HepG2 (cell line): ENCODE results near the gene LPXN. TPM values are rescaled to one million over a fixed set of nuclear protein-coding genes. Genes with fewer than 3 reads are reported as not detected.
A peak's percentile ranks its signal among the peaks of the same experiment; 100 is the strongest.

Source experiments
- ARID2 ChIP-seq: sonication (generic); formaldehyde crosslinking; IDR thresholded peaks from 2 replicates; pipeline ENCODE4 v1.8.1; 2022; ENCODE audit warnings: mild to moderate bottlenecking, missing genetic modification reagents, borderline replicate concordance
- EZH2 ChIP-seq: conservative IDR thresholded peaks from 2 replicates; pipeline ENCODE4 v1.6.1; 2012; ENCODE audit warnings: mild to moderate bottlenecking, low read depth, low read length, moderate library complexity
- FOXC1 ChIP-seq: sonication (generic); formaldehyde crosslinking; IDR thresholded peaks from 2 replicates; pipeline ENCODE4 v1.8.0; 2022; ENCODE audit warnings: mild to moderate bottlenecking, missing genetic modification reagents, borderline replicate concordance
- HDAC2 ChIP-seq: sonication (generic); formaldehyde crosslinking; IDR thresholded peaks from 2 replicates; pipeline ENCODE4 v1.4.0; 2020; ENCODE audit warnings: missing genetic modification reagents
- HMGA1 ChIP-seq: sonication (generic); formaldehyde crosslinking; conservative IDR thresholded peaks from 2 replicates; pipeline ENCODE4 v1.4.0; 2020; ENCODE audit warnings: missing genetic modification reagents
- ISX ChIP-seq: sonication (generic); formaldehyde crosslinking; conservative IDR thresholded peaks from 2 replicates; pipeline ENCODE4 v1.5.0; 2020; ENCODE audit warnings: missing genetic modification reagents
- KMT2B ChIP-seq: IDR thresholded peaks from 2 replicates; pipeline ENCODE4 v1.6.1; 2016; ENCODE audit warnings: missing genetic modification reagents, missing compliant biosample characterization
- MAZ ChIP-seq, 2 experiments: sonication (generic) in 1 of 2; formaldehyde crosslinking in 1 of 2; IDR thresholded peaks; 2 replicates each; pipeline versions ENCODE4 v1.5.0 to v1.6.1; 2012 to 2020; ENCODE audit warnings: low read depth in 2 of 2, mild to moderate bottlenecking in 2 of 2, borderline replicate concordance in 1 of 2, improper control_type of control experiment in 1 of 2, low read length in 1 of 2, missing genetic modification reagents in 1 of 2, moderate library complexity in 1 of 2
- MBD4 ChIP-seq: IDR thresholded peaks from 2 replicates; pipeline ENCODE4 v1.6.1; 2012; ENCODE audit warnings: low read length, inconsistent platforms, borderline replicate concordance
- MED1 ChIP-seq: sonication (generic); formaldehyde crosslinking; IDR thresholded peaks from 2 replicates; pipeline ENCODE4 v1.4.0; 2020; ENCODE audit warnings: missing genetic modification reagents
- RERE ChIP-seq: IDR thresholded peaks from 2 replicates; pipeline ENCODE4 v1.6.1; 2016; ENCODE audit warnings: low read depth, missing genetic modification reagents, missing compliant biosample characterization
- REXO4 ChIP-seq: sonication (generic); formaldehyde crosslinking; IDR thresholded peaks from 2 replicates; pipeline ENCODE4 v1.8.0; 2022; ENCODE audit warnings: missing genetic modification reagents, mild to moderate bottlenecking, borderline replicate concordance
- SKI ChIP-seq: fragments of 450-650 bp; IDR thresholded peaks from one replicate; pipeline ENCODE4 v1.6.1; 2018; ENCODE audit warnings: mild to moderate bottlenecking; ENCODE audit not compliant: partially characterized antibody
- SNRNP70 ChIP-seq: fragments of 200-400 bp; formaldehyde crosslinking; IDR thresholded peaks from 2 replicates; pipeline ENCODE4 v1.6.1; 2017; ENCODE audit warnings: mild to moderate bottlenecking, low read depth, low read length, moderate library complexity
- STAG1 ChIP-seq: sonication (generic); formaldehyde crosslinking; IDR thresholded peaks from 2 replicates; pipeline ENCODE4 v1.4.0; 2020; ENCODE audit warnings: missing genetic modification reagents
- STAT5B ChIP-seq: sonication (generic); formaldehyde crosslinking; IDR thresholded peaks from 2 replicates; pipeline ENCODE4 v1.4.0; 2020; ENCODE audit warnings: missing genetic modification reagents
- TAF15 ChIP-seq: fragments of 200-400 bp; formaldehyde crosslinking; IDR thresholded peaks from one replicate; pipeline ENCODE4 v1.6.1; 2018; ENCODE audit warnings: mild to moderate bottlenecking, low read depth, low read length; ENCODE audit not compliant: poor library complexity, severe bottlenecking
- ZFP1 ChIP-seq: IDR thresholded peaks from 2 replicates; pipeline ENCODE4 v1.6.1; 2016
- ZMYM3 ChIP-seq: sonication (generic); formaldehyde crosslinking; IDR thresholded peaks from 2 replicates; pipeline ENCODE4 v1.5.1; 2020; ENCODE audit warnings: mild to moderate bottlenecking, missing genetic modification reagents
- ZNF317 ChIP-seq: sonication (generic); formaldehyde crosslinking; IDR thresholded peaks from 2 replicates; pipeline ENCODE4 v1.5.0; 2020; ENCODE audit warnings: mild to moderate bottlenecking, missing genetic modification reagents
- ZNF331 ChIP-seq: sonication (generic); formaldehyde crosslinking; IDR thresholded peaks from 2 replicates; pipeline ENCODE4 v1.4.0; 2020; ENCODE audit warnings: missing genetic modification reagents
- ZNF619 ChIP-seq: sonication (generic); formaldehyde crosslinking; IDR thresholded peaks from 2 replicates; pipeline ENCODE4 v1.4.0; 2020; ENCODE audit warnings: mild to moderate bottlenecking, missing genetic modification reagents
- ZNF644 ChIP-seq: IDR thresholded peaks from 2 replicates; pipeline ENCODE4 v1.6.1; 2016; ENCODE audit warnings: low read depth
- ZNF775 ChIP-seq: sonication (generic); formaldehyde crosslinking; IDR thresholded peaks from 2 replicates; pipeline ENCODE4 v1.4.0; 2020; ENCODE audit warnings: missing genetic modification reagents, mild to moderate bottlenecking, moderate library complexity, borderline replicate concordance
- ZSCAN12 ChIP-seq: sonication (generic); formaldehyde crosslinking; IDR thresholded peaks from 2 replicates; pipeline ENCODE4 v1.9.0; 2021; ENCODE audit warnings: mild to moderate bottlenecking, missing genetic modification reagents
- polyA plus RNA-seq, 8 experiments: library from polyadenylated mRNA; depleted of rRNA in 3 of 8; stranded (reverse) in 7 of 8; unstranded in 1 of 8; fragments of >200 nt; fragmentation: Illumina TruSeq in 4 of 8; extraction: Trizol in 4 of 8; gene quantifications; 2 replicates each; pipeline versions ENCODE4 v1.2.1 to v1.2.3, GENCODE V29; 2011 to 2016; ENCODE audit warnings: low read depth in 4 of 8, missing spikeins in 1 of 8, mixed read lengths in 1 of 8; ENCODE audit not compliant: insufficient read depth in 1 of 8
- total RNA-seq, 5 experiments: library from RNA; depleted of rRNA; stranded (reverse); fragments of >200 nt; fragmentation: Illumina TruSeq; extraction: Trizol; gene quantifications; 2 replicates each; pipeline ENCODE4 v1.2.3, GENCODE V29; 2016; ENCODE audit warnings: low read depth in 1 of 5
- TF ChIP-seq, protein P1 (sequence below): sonication (generic); formaldehyde crosslinking; IDR thresholded peaks from 2 replicates; pipeline ENCODE4 v1.4.0; 2020; ENCODE audit warnings: mild to moderate bottlenecking, missing genetic modification reagents
- TF ChIP-seq, protein P2 (sequence below): IDR thresholded peaks from 2 replicates; pipeline ENCODE4 v1.6.1; 2016; ENCODE audit warnings: mild to moderate bottlenecking, missing biosample characterization, missing genetic modification reagents

LPXN gene
- total and polyA plus RNA-seq, 2 of the 13 experiments (the other 11 are each of a cell fraction or from before 2014, with no cell fraction given), result 1.7 to 3.5 TPM

DNA sequence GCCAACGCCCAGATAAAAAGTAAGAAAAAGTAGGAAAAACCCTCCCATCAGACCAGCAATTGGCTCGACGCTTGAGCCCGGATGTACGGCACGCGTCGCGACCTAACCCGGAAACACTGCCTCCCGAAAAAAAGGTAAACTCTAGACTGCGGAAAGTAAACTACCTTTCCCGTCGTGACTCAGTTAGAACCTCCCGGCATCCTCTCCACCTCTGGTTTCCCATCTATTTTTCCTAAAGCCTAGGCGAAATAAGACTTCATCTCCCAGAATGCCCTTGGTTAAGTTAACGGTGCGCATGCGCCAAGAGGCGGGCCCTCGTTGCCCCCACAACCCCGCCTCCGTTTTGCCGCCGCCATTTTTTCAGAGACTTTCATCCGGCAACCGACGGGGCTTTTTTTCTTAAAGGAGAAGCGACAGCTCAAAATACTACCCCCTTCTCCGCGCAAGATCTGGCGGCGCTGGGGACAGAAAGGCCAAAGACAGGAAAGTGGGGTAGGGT, 2.5 kb upstream of the LPXN start (continued):
- TF ChIP-seq MAZ (IDR thresholded peaks at IDR 0.05; ENCODE audit: borderline replicate concordance, low read depth, low read length) (no peak), MAZ (CRISPR knock-in tag; IDR thresholded peaks at IDR 0.05; ENCODE audit: low read depth) (no peak), HMGA1 (CRISPR knock-in tag) (no peak), ZNF619 (no peak), STAT5B (CRISPR knock-in tag) (no peak), ARID2 (no peak), ZNF331 (CRISPR knock-in tag) (no peak), HDAC2 (CRISPR knock-in tag) (no peak), MBD4 (no peak), REXO4 (no peak), ZNF644 (CRISPR knock-in tag) (no peak), MED1 (CRISPR knock-in tag) (no peak), SKI (no peak), ZNF317 (CRISPR knock-in tag) (no peak), TAF15 (no peak), ZSCAN12 (CRISPR knock-in tag) (no peak), KMT2B (CRISPR knock-in tag) (no peak), STAG1 (CRISPR knock-in tag) (no peak), ZMYM3 (no peak), FOXC1 (CRISPR knock-in tag) (no peak), EZH2 (no peak), RERE (no peak), ZNF775 (CRISPR knock-in tag) (no peak), SNRNP70 (no peak), ISX (CRISPR knock-in tag) (0 out of 2 replicates have a peak, but pooled peaks have one; percentile 1), ZFP1 (CRISPR knock-in tag) (no peak)
- TF ChIP-seq, protein P1, sequence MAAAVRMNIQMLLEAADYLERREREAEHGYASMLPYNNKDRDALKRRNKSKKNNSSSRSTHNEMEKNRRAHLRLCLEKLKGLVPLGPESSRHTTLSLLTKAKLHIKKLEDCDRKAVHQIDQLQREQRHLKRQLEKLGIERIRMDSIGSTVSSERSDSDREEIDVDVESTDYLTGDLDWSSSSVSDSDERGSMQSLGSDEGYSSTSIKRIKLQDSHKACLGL (CRISPR knock-in tag), result no peak
- TF ChIP-seq, protein P2, sequence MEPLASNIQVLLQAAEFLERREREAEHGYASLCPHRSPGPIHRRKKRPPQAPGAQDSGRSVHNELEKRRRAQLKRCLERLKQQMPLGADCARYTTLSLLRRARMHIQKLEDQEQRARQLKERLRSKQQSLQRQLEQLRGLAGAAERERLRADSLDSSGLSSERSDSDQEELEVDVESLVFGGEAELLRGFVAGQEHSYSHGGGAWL, result no peak
